Measurements from ENCODE around the gene ABHD2.

GRCh38 chr15:89194608-89195007 lies 106.4 kb downstream of the ABHD2 start:
- no peak for TF ChIP-seq TAF1 (IDR thresholded peaks at IDR 0.05; ENCODE audit: borderline replicate concordance, insufficient read depth, low read length)
- TF ChIP-seq POLR2AphosphoS5 (IDR thresholded peaks at IDR 0.05; ENCODE audit: low read depth, low read length): no peak
- TF ChIP-seq, protein P1, sequence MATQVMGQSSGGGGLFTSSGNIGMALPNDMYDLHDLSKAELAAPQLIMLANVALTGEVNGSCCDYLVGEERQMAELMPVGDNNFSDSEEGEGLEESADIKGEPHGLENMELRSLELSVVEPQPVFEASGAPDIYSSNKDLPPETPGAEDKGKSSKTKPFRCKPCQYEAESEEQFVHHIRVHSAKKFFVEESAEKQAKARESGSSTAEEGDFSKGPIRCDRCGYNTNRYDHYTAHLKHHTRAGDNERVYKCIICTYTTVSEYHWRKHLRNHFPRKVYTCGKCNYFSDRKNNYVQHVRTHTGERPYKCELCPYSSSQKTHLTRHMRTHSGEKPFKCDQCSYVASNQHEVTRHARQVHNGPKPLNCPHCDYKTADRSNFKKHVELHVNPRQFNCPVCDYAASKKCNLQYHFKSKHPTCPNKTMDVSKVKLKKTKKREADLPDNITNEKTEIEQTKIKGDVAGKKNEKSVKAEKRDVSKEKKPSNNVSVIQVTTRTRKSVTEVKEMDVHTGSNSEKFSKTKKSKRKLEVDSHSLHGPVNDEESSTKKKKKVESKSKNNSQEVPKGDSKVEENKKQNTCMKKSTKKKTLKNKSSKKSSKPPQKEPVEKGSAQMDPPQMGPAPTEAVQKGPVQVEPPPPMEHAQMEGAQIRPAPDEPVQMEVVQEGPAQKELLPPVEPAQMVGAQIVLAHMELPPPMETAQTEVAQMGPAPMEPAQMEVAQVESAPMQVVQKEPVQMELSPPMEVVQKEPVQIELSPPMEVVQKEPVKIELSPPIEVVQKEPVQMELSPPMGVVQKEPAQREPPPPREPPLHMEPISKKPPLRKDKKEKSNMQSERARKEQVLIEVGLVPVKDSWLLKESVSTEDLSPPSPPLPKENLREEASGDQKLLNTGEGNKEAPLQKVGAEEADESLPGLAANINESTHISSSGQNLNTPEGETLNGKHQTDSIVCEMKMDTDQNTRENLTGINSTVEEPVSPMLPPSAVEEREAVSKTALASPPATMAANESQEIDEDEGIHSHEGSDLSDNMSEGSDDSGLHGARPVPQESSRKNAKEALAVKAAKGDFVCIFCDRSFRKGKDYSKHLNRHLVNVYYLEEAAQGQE (IDR thresholded peaks at IDR 0.05; ENCODE audit: insufficient read depth in 1 of 2, low read depth in 2 of 2, low read length in 2 of 2): no peak
